ENCODE data around the gene IFT43. TPM values are rescaled to one million over a fixed set of nuclear protein-coding genes. Genes with fewer than 3 reads are reported as not detected.

The IFT43 gene
- total RNA-seq: 9.9 TPM
- 10 to 100 TPM; 13.5 to 20.0 (median 15.9) TPM for polyA plus RNA-seq

DNA sequence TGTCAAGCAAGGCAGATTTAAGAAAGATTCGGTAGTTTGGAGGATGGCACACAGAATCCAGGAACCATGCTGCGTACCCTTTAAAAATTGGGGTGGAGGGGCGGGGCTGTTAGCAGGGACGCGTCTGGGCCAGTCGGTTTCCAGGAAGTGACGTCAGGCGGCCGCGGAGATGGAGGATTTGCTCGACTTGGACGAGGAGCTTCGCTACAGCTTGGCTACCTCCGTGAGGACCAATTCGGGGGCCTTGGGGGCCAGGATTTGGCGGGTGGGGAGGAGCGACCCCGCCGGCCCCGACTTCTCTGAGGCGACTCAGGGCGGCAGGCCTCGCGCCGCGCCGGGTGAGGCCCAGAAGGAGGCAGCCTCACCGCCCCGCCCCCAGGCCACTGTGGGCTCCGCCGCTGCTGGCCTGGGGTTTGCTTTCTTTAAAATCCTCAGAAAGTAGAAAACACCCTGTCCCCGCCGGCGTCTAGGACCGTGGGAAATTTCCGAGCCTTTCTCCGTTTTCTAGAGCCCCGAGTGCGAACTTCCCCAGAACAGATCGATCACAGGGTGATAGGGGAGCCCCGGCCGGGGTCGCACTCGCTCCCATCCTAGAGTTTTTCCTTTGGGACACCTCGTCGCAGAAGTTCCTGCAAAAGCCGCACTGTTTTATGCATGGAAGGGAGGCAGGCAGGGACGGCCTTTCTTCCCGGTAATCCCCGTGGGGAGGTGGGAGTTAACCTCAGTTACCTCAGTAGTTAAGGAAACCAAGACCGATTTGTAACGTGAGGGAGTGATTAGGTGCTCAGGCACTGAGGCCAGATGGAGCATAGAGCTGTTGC is at the start of gene IFT43:
Gene IFT43, plus strand, starts transcription at position 146 of the 821 bp plus-strand sequence. Its CDS starts 24 bp downstream, at position 170.
- peak; percentile 90 to 92 (median 92) for DNase-seq
- peaks cover 17% of the 10 kb centered on the region for H3K36me3 Mint-ChIP-seq
- H3K4me1 ChIP-seq (ENCODE audit: control insufficient read depth, insufficient read depth, low read length, poor library complexity, severe bottlenecking): peaks cover 28% of the 10 kb centered on the region

DNA sequence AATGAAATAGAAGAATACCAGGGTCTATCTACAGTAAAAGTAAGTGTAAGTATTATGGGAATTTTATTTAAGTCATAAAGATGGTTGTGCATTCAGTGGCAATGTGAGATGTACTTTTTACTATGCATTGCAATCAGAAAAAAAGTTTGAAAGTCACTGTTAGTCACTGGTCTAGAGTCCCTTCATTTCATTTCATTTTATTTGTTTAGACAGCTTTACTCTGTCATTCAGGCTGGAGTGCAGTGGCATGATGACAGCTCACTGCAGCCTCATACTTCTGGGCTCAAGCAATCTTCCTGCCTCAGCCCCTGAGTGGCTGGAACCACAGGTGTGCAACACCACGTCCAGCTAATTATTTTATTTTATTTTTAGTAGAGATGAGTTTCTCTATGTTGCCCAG is 46.4 kb upstream of the IFT43 start:
- H3K4me3 ChIP-seq (ENCODE audit: low read depth, low read length): no peak overlapping the region
- ATAC-seq (ENCODE audit: low read depth in 2 of 2) (no peak), DNase-seq (no peak)
- Mint-ChIP-seq H3K36me3 (peaks cover 11% of the 10 kb centered on the region), H3K27me3 (no peaks in the 10 kb centered on the region), H3K27ac (no peak overlapping the region), H3K9me3 (no peaks in the 10 kb centered on the region), H3K4me3 (no peak overlapping the region), H3K4me1 (peaks cover 0 to 13% (median 5%) of the 10 kb centered on the region in 4 donors)
- no peaks in the 10 kb centered on the region for H3K4me1 ChIP-seq (ENCODE audit: control insufficient read depth, insufficient read depth, low read length, poor library complexity, severe bottlenecking)
- no peaks in the 10 kb centered on the region for H3K27me3 ChIP-seq (ENCODE audit: control insufficient read depth, insufficient read depth, low read length)
- H3K27ac ChIP-seq (ENCODE audit: insufficient read depth, low read length, poor library complexity, severe bottlenecking): no peak overlapping the region
- no peaks in the 10 kb centered on the region for H3K9me3 ChIP-seq (ENCODE audit: control insufficient read depth in 2 of 2, low read length in 2 of 2)
- H3K36me3 ChIP-seq (ENCODE audit: control insufficient read depth, insufficient read depth, low read length): no peaks in the 10 kb centered on the region

More for the DNA sequence above, at the start of gene IFT43:
- no peaks in the 10 kb centered on the region for H3K27me3 ChIP-seq (ENCODE audit: control insufficient read depth, insufficient read depth, low read length)
- Mint-ChIP-seq H3K9me3 (no peaks in the 10 kb centered on the region), H3K4me3 (peak within 1 kb of the TSS; percentile 88 to 95 (median 91)), H3K27ac (peak within 1 kb of the TSS; percentile 87 to 92 (median 90)), H3K27me3 (no peaks in the 10 kb centered on the region), H3K4me1 (peaks cover 14 to 36% (median 24%) of the 10 kb centered on the region in 4 donors)
- peak within 1 kb of the TSS; percentile 79 for H3K4me3 ChIP-seq (ENCODE audit: low read depth, low read length)
- peak within 1 kb of the TSS; percentile 77 for H3K27ac ChIP-seq (ENCODE audit: insufficient read depth, low read length, poor library complexity, severe bottlenecking)
- H3K36me3 ChIP-seq (ENCODE audit: control insufficient read depth, insufficient read depth, low read length): peaks cover 3% of the 10 kb centered on the region
- peak; percentile 73 to 76 for ATAC-seq (ENCODE audit: low read depth in 2 of 2)
- no peaks in the 10 kb centered on the region for H3K9me3 ChIP-seq (ENCODE audit: control insufficient read depth in 2 of 2, low read length in 2 of 2)

DNA sequence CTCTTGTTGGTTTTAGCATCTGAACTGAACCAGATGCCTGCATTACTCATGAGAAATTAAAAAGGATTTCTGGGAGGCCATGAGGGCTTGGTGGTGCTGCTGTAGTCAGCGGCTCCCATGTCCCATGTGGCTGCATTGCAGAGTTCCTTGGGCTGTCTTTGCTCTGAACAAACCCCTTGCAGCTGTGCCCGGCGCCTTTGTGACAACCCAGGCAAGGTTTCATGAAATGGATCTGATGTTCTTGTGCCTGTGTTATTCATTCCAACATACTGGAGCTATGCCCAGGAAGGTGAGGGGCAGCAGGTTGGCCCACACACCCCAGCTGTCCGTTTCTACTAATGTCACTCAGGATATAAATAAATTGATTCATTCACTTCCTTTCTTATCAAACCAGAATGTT is 44.5 kb upstream of the IFT43 start:
- Mint-ChIP-seq H3K4me1 (no peaks in the 10 kb centered on the region), H3K27me3 (no peaks in the 10 kb centered on the region), H3K4me3 (no peak overlapping the region), H3K9me3 (no peaks in the 10 kb centered on the region), H3K36me3 (peaks cover 12% of the 10 kb centered on the region), H3K27ac (no peak overlapping the region)
- no peaks in the 10 kb centered on the region for H3K9me3 ChIP-seq (ENCODE audit: control insufficient read depth in 2 of 2, low read length in 2 of 2)
- no peaks in the 10 kb centered on the region for H3K4me1 ChIP-seq (ENCODE audit: control insufficient read depth, insufficient read depth, low read length, poor library complexity, severe bottlenecking)
- no peaks in the 10 kb centered on the region for H3K36me3 ChIP-seq (ENCODE audit: control insufficient read depth, insufficient read depth, low read length)
- DNase-seq (no peak), ATAC-seq (ENCODE audit: low read depth in 2 of 2) (no peak)
- no peaks in the 10 kb centered on the region for H3K27me3 ChIP-seq (ENCODE audit: control insufficient read depth, insufficient read depth, low read length)
- no peak overlapping the region for H3K4me3 ChIP-seq (ENCODE audit: low read depth, low read length)
- no peak overlapping the region for H3K27ac ChIP-seq (ENCODE audit: insufficient read depth, low read length, poor library complexity, severe bottlenecking)

DNA sequence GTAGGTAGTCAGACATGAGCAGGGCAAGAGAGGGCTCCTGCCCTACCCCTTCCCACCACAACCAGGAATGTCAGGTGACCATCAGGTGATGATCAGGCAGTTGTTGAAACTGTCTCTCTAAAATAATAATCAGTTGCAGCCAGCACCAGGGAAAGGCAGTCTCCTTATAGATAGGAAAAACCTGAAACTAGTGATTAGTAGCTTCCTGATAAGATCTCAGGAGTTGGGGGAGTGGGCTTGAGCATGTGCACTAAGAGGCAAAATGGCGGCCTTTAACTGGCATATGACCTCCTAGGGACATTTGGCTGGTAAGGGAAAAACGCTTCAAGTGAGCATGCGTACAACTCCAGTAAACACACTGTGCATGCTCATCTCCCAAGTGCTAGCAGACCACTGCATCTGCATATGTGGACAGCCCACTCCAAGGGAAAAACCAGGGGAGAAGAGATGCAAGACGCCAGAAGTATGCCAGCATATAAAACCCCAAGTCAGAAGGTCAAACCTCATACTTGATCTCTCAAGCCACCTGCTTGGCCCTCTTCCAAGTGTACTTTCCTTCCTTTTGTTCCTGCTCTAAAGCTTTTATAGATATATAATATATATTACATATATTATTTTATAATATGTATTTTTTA is 40.8 kb upstream of the IFT43 start:
- H3K9me3 Mint-ChIP-seq: no peaks in the 10 kb centered on the region
- no peak for DNase-seq
- Histone ChIP-seq H3K4me3 (ENCODE audit: low read depth, low read length) (no peak overlapping the region), H3K9me3 (ENCODE audit: control insufficient read depth in 2 of 2, low read length in 2 of 2) (no peaks in the 10 kb centered on the region), H3K27me3 (ENCODE audit: control insufficient read depth, insufficient read depth, low read length) (no peaks in the 10 kb centered on the region), H3K4me1 (ENCODE audit: control insufficient read depth, insufficient read depth, low read length, poor library complexity, severe bottlenecking) (no peaks in the 10 kb centered on the region), H3K27ac (ENCODE audit: insufficient read depth, low read length, poor library complexity, severe bottlenecking) (no peak overlapping the region), H3K36me3 (ENCODE audit: control insufficient read depth, insufficient read depth, low read length) (no peaks in the 10 kb centered on the region)
- no peak overlapping the region for H3K27ac Mint-ChIP-seq
- H3K4me3 Mint-ChIP-seq: no peak overlapping the region
- no peaks in the 10 kb centered on the region for H3K27me3 Mint-ChIP-seq
- peaks cover 16% of the 10 kb centered on the region for H3K36me3 Mint-ChIP-seq
- no peaks in the 10 kb centered on the region for H3K4me1 Mint-ChIP-seq
- no peak for ATAC-seq (ENCODE audit: low read depth in 2 of 2)

DNA sequence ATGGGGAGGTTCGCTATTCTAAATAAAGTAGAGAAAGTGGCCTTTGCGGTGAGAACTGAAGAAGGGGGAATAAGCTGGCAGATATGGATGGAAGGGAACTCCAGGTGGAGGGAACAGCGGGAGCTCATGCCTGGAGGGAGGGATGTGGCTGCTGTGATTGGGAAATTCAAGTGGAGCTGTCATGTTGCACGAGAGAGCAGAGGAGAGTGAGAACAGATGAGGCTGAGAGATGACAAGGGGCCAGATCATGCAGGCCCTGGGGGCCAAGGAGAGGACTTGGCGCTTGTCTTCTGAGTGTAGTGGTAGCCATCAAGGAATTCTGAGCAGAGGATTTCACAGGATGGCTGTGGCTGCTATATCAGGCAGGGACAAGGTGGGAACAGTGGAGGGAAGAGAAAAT is 38.8 kb upstream of the IFT43 start:
- H3K27me3 Mint-ChIP-seq: no peaks in the 10 kb centered on the region
- no peak overlapping the region for H3K27ac Mint-ChIP-seq
- DNase-seq (no peak), ATAC-seq (ENCODE audit: low read depth in 2 of 2) (no peak)
- no peaks in the 10 kb centered on the region for H3K4me1 ChIP-seq (ENCODE audit: control insufficient read depth, insufficient read depth, low read length, poor library complexity, severe bottlenecking)
- no peak overlapping the region for H3K4me3 ChIP-seq (ENCODE audit: low read depth, low read length)
- H3K9me3 ChIP-seq (ENCODE audit: control insufficient read depth in 2 of 2, low read length in 2 of 2): no peaks in the 10 kb centered on the region
- no peaks in the 10 kb centered on the region for H3K4me1 Mint-ChIP-seq
- no peak overlapping the region for H3K27ac ChIP-seq (ENCODE audit: insufficient read depth, low read length, poor library complexity, severe bottlenecking)
- H3K9me3 Mint-ChIP-seq: peaks cover 0 to 3% (median 0%) of the 10 kb centered on the region in 7 donors
- no peaks in the 10 kb centered on the region for H3K36me3 ChIP-seq (ENCODE audit: control insufficient read depth, insufficient read depth, low read length)
- no peak overlapping the region for H3K4me3 Mint-ChIP-seq
- H3K36me3 Mint-ChIP-seq: peaks cover 16% of the 10 kb centered on the region
- H3K27me3 ChIP-seq (ENCODE audit: control insufficient read depth, insufficient read depth, low read length): no peaks in the 10 kb centered on the region

DNA sequence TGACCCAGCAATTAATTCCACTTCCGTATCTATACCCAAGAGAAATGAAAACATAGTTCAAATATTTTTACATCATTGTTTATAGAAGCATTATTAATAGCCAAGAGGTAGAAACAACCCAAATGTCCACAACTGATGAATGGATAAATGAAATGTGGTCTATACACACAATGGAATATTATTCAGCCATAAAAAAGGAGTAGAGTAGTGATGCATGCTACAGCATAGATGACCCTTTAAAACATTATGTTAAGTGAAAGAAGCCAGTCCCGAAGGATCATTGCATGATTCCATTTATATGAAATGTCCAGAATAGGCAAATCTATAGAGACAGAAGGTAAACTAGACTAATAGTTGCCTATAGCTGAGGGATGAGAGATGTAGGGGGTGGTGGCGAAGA is 33.1 kb upstream of the IFT43 start:
- H3K36me3 Mint-ChIP-seq: peaks cover 13% of the 10 kb centered on the region
- H3K27me3 Mint-ChIP-seq: no peaks in the 10 kb centered on the region
- H3K36me3 ChIP-seq (ENCODE audit: control insufficient read depth, insufficient read depth, low read length): peaks cover 4% of the 10 kb centered on the region
- ATAC-seq (ENCODE audit: low read depth in 2 of 2) (no peak), DNase-seq (no peak)
- H3K27me3 ChIP-seq (ENCODE audit: control insufficient read depth, insufficient read depth, low read length): no peaks in the 10 kb centered on the region
- no peak overlapping the region for H3K27ac ChIP-seq (ENCODE audit: insufficient read depth, low read length, poor library complexity, severe bottlenecking)
- H3K4me1 ChIP-seq (ENCODE audit: control insufficient read depth, insufficient read depth, low read length, poor library complexity, severe bottlenecking): no peaks in the 10 kb centered on the region
- H3K4me1 Mint-ChIP-seq: no peaks in the 10 kb centered on the region
- H3K9me3 Mint-ChIP-seq: peaks cover 0 to 9% (median 0%) of the 10 kb centered on the region in 7 donors
- no peak overlapping the region for H3K4me3 ChIP-seq (ENCODE audit: low read depth, low read length)
- no peaks in the 10 kb centered on the region for H3K9me3 ChIP-seq (ENCODE audit: control insufficient read depth in 2 of 2, low read length in 2 of 2)
- no peak overlapping the region for H3K27ac Mint-ChIP-seq
- no peak overlapping the region for H3K4me3 Mint-ChIP-seq

DNA sequence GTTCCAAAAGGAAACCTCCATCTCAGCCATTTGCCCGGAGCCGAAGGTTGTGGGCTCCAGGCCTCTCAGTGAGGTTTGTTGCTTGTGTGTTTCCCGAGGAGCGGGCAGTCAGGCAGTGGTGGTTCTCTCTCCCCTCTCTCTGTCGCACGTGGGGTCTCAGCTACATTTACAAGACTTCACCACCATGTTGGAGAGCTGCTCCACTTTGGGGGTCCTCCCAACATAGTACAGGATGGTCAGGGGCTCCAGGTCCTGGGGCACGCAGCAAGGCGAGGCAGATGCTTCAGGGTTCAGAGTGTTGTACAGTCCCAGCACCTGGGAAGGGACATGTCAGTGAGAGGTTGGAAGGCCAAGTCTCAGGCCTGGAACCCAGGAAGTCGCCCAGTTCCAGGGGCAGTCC is 26.5 kb upstream of the IFT43 start:
- no peak overlapping the region for H3K4me3 ChIP-seq (ENCODE audit: low read depth, low read length)
- Mint-ChIP-seq H3K4me1 (no peaks in the 10 kb centered on the region), H3K9me3 (no peaks in the 10 kb centered on the region), H3K36me3 (peaks cover 25% of the 10 kb centered on the region), H3K27me3 (no peaks in the 10 kb centered on the region), H3K27ac (peak overlapping the region in 1 of 3 donors; percentile 12), H3K4me3 (no peak overlapping the region)
- no peaks in the 10 kb centered on the region for H3K9me3 ChIP-seq (ENCODE audit: control insufficient read depth in 2 of 2, low read length in 2 of 2)
- no peaks in the 10 kb centered on the region for H3K4me1 ChIP-seq (ENCODE audit: control insufficient read depth, insufficient read depth, low read length, poor library complexity, severe bottlenecking)
- peaks cover 7% of the 10 kb centered on the region for H3K36me3 ChIP-seq (ENCODE audit: control insufficient read depth, insufficient read depth, low read length)
- DNase-seq: no peak
- no peak for ATAC-seq (ENCODE audit: low read depth in 2 of 2)
- H3K27me3 ChIP-seq (ENCODE audit: control insufficient read depth, insufficient read depth, low read length): no peaks in the 10 kb centered on the region
- H3K27ac ChIP-seq (ENCODE audit: insufficient read depth, low read length, poor library complexity, severe bottlenecking): no peak overlapping the region

All from CD4-positive, CD25-positive, alpha-beta regulatory T cell (primary cell).